Large intestine (tissue), 3 donors: ENCODE results near the gene DHX8. TPM values are rescaled to one million over a fixed set of nuclear protein-coding genes. Genes with fewer than 3 reads are reported as not detected.
"Not testable (repeated sequence)": the region's sequence is repeated elsewhere in the genome, so short reads cannot be mapped to it uniquely, and the experiment has no call there.

Experiments used
- DNase-seq, 2 donors: peaks; one replicate each; pipeline versions ENCODE4 v3.0.0 to v3.0.0-alpha.2; 2013
- H3K27ac ChIP-seq: one replicate; pipeline ENCODE4 v1.5.1; 2013; ENCODE audit warnings: low read length
- H3K27me3 ChIP-seq: 2 replicates; pipeline ENCODE4 v1.6.1; 2013; ENCODE audit warnings: low read length; ENCODE audit not compliant: control insufficient read depth, insufficient read depth
- H3K36me3 ChIP-seq: 2 replicates; pipeline ENCODE4 v1.6.1; 2013; ENCODE audit warnings: low read length; ENCODE audit not compliant: control insufficient read depth, insufficient read depth
- H3K4me1 ChIP-seq: one replicate; pipeline ENCODE4 v1.6.1; 2013; ENCODE audit warnings: low read length; ENCODE audit not compliant: control insufficient read depth, insufficient read depth
- H3K4me3 ChIP-seq: one replicate; pipeline ENCODE4 v1.5.1; 2013; ENCODE audit warnings: low read length
- H3K9me3 ChIP-seq: one replicate; pipeline ENCODE4 v1.6.1; 2013; ENCODE audit warnings: mild to moderate bottlenecking, low read depth, low read length, moderate library complexity; ENCODE audit not compliant: control insufficient read depth
- WGBS: methylation state at CpG from one replicate; pipeline ENCODE4 v1.1.5; 2013; ENCODE audit warnings: low lambda C conversion rate; ENCODE audit not compliant: insufficient coverage; 5-methylcytosine and 5-hydroxymethylcytosine counted together
- polyA plus RNA-seq: library from polyadenylated mRNA; unstranded; fragments of 120-200 nt; gene quantifications from one replicate; pipeline ENCODE4 v1.2.1, GENCODE V29; 2013

DHX8 gene
- polyA plus RNA-seq, 1 donor: 27.8 TPM

GRCh38 chr17:43475494-43476089, 8.2 kb upstream of the DHX8 start:
- peak in 1 of 2 donors; percentile 46 for DNase-seq
- Histone ChIP-seq H3K27ac (peak overlapping the region; percentile 33), H3K4me3 (no peak overlapping the region), H3K27me3 (no peaks in the 10 kb centered on the region), H3K4me1 (peaks cover 34% of the 10 kb centered on the region), H3K9me3 (no peaks in the 10 kb centered on the region), H3K36me3 (no peaks in the 10 kb centered on the region)
- 20% methylated on average over 1 of the region's 11 CpGs for WGBS

- not testable (repeated sequence) for H3K27me3 ChIP-seq, H3K9me3 ChIP-seq, H3K36me3 ChIP-seq, H3K4me3 ChIP-seq, DNase-seq
- peak overlapping the region; percentile 33 for H3K27ac ChIP-seq
- 80% methylated on average over 1 of the region's 9 CpGs for WGBS
- peaks cover 34% of the 10 kb centered on the region for H3K4me1 ChIP-seq
Measured at GRCh38 chr17:43476306-43476705, 7.5 kb upstream of the DHX8 start.

GRCh38 chr17:43477832-43478634, 5.7 kb upstream of the DHX8 start:
- Histone ChIP-seq H3K4me3 (no peak overlapping the region), H3K27ac (peak overlapping the region; percentile 79), H3K27me3 (no peaks in the 10 kb centered on the region), H3K4me1 (peaks cover 42% of the 10 kb centered on the region), H3K36me3 (no peaks in the 10 kb centered on the region), H3K9me3 (no peaks in the 10 kb centered on the region)
- peak; percentile 71 to 94 for DNase-seq
- no CpG with 5 or more reads among the region's 9 CpGs for WGBS

DNA sequence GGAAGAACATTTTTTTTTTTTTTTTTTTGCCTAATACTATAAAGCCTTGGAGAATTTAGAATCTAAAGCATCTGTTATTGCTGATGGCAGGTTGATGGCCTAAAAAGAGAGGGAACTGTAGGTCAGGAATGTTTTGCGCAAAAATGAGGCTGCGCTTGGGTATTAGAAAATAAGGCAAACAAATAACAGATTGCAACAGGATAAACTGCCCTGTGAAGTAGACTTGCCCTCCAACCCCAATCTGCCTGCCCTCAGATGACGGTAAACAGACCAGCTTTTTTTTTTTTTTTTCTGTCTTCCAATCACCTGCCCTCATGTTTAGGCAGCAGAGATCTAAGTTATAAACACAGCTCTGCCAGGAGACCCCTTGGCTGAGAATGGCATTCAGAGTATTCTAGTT, 3.8 kb upstream of the DHX8 start:
- no peak overlapping the region for H3K27ac ChIP-seq
- H3K36me3 ChIP-seq: no peaks in the 10 kb centered on the region
- H3K9me3 ChIP-seq: no peaks in the 10 kb centered on the region
- H3K4me1 ChIP-seq: peaks cover 49% of the 10 kb centered on the region
- no peak overlapping the region for H3K4me3 ChIP-seq
- DNase-seq: no peak
- WGBS: no CpG with 5 or more reads among the region's 3 CpGs
- H3K27me3 ChIP-seq: no peaks in the 10 kb centered on the region

GRCh38 chr17:43482103-43483012, 1.4 kb upstream of the DHX8 start:
- Histone ChIP-seq H3K36me3 (no peaks in the 10 kb centered on the region), H3K4me1 (peaks cover 40% of the 10 kb centered on the region), H3K9me3 (no peaks in the 10 kb centered on the region), H3K27me3 (no peaks in the 10 kb centered on the region), H3K4me3 (no peak overlapping the region), H3K27ac (peak overlapping the region; percentile 6)
- peak; percentile 20 to 66 for DNase-seq
- no CpG with 5 or more reads among the region's 11 CpGs for WGBS

- no peak overlapping the region for H3K4me3 ChIP-seq
- H3K27me3 ChIP-seq: no peaks in the 10 kb centered on the region
- no peaks in the 10 kb centered on the region for H3K9me3 ChIP-seq
- H3K27ac ChIP-seq: no peak overlapping the region
- H3K36me3 ChIP-seq: peaks cover 47% of the 10 kb centered on the region
- H3K4me1 ChIP-seq: peaks cover 3% of the 10 kb centered on the region
- DNase-seq: peak; percentile 26 to 70
- WGBS: 69% methylated on average over 2 of the region's 5 CpGs
Measured at GRCh38 chr17:43490621-43491020, 6.8 kb downstream of the DHX8 start.

DNA sequence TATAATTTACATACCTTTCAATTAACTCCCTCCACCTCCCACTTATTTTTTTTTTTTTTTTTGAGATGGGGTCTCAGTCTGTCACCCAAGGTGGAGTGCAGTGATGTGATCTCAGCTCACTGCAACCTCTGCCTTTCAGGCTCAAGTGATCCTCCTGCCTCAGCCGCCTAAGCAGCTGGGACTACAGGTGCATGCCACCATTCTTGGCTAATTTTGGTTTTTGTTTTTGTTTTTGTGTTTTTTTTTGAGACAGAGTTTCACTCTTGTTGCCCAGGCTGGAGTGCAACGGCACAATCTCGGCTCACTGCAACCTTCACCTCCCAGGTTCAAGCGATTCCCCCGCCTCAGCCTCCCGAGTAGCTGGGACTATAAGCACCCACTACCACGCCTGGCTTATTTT, 25.7 kb downstream of the DHX8 start:
- not testable (repeated sequence) for H3K4me1 ChIP-seq, H3K4me3 ChIP-seq, H3K9me3 ChIP-seq, DNase-seq, H3K27me3 ChIP-seq, H3K27ac ChIP-seq
- no CpG with 5 or more reads among the region's 7 CpGs for WGBS
- peaks cover 77% of the 10 kb centered on the region for H3K36me3 ChIP-seq

DNA sequence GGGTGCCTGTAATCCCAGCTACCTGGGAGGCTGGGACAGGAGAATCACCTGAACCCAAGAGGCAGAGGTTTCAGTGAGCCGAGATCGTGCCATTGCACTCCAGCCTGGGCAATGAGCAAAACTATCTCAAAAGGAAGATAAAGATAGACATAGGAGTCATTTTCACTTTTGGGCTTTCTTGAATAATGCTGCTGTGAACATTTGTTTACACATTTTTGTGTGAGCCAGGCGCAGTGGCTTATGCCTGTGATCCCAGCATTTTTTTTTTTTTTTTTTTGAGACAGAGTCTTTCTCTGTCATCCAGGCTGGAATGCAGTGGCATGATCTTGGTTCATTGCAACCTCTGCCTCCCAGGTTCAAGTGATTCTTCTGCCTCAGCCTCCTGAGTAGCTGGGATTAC, 27.4 kb downstream of the DHX8 start:
- H3K9me3 ChIP-seq, DNase-seq, H3K27ac ChIP-seq, H3K4me1 ChIP-seq, H3K27me3 ChIP-seq, H3K4me3 ChIP-seq: not testable (repeated sequence)
- no CpG with 5 or more reads among the region's 3 CpGs for WGBS
- H3K36me3 ChIP-seq: peaks cover 65% of the 10 kb centered on the region

- no peak for DNase-seq
- H3K4me3 ChIP-seq: no peak overlapping the region
- H3K4me1 ChIP-seq: peaks cover 3% of the 10 kb centered on the region
- no CpG with 5 or more reads among the region's 1 CpG for whole genome bisulfite sequencing
- H3K9me3 ChIP-seq: no peaks in the 10 kb centered on the region
- H3K27me3 ChIP-seq: no peaks in the 10 kb centered on the region
- H3K27ac ChIP-seq: no peak overlapping the region
- peaks cover 59% of the 10 kb centered on the region for H3K36me3 ChIP-seq
Measured at GRCh38 chr17:43515656-43516055, 31.9 kb downstream of the DHX8 start.

- H3K4me3 ChIP-seq: no peak overlapping the region
- H3K27ac ChIP-seq: no peak overlapping the region
- H3K4me1 ChIP-seq: peaks cover 3% of the 10 kb centered on the region
- H3K9me3 ChIP-seq: no peaks in the 10 kb centered on the region
- peaks cover 60% of the 10 kb centered on the region for H3K36me3 ChIP-seq
- no CpG with 5 or more reads among the region's 6 CpGs for WGBS
- DNase-seq: no peak
- H3K27me3 ChIP-seq: no peaks in the 10 kb centered on the region
Measured at GRCh38 chr17:43517161-43517560, 33.4 kb downstream of the DHX8 start.
